Endothelial cell of umbilical vein (primary cell): Measurements from ENCODE around the gene ZNF618. TPM values are rescaled to one million over a fixed set of nuclear protein-coding genes. Genes with fewer than 3 reads are reported as not detected.

Experiments used
- BruUV-seq: library from RNA; stranded (reverse); fragments of 400-500 nt; replicated peaks from 2 replicates; lab custom pipeline; 2021; lab: Mats Ljungman, UMichigan
- CTCF ChIA-PET: fragments of 300-600, 350-600 bp; sonication (Branson Sonifier 250); formaldehyde crosslinking; loops from one replicate; lab custom pipeline; 2021; ENCODE audit warnings: antibody characterized with exemption, inconsistent platforms; lab: Charles Lee
- POLR2A ChIA-PET: fragments of 300-600, 350-600 bp; sonication (Branson Sonifier 250); formaldehyde crosslinking; loops from one replicate; lab custom pipeline; 2021; ENCODE audit warnings: antibody characterized with exemption, inconsistent platforms; lab: Charles Lee
- DNase-seq: peaks from one replicate; pipeline ENCODE4 v3.0.0-alpha.2; 2011; ENCODE audit warnings: low read depth, low spot score
- FAIRE-seq: peaks from 2 replicates; lab custom pipeline; 2011; peaks lifted over from hg19 to GRCh38; lab: Jason Lieb, UNC
- H2AFZ ChIP-seq: 2 replicates; pipeline ENCODE4 v1.6.0; 2012; ENCODE audit warnings: low read depth, low read length, control low read depth, inconsistent platforms
- H3K27ac ChIP-seq: 2 replicates; pipeline ENCODE4 v1.5.1; 2011; ENCODE audit warnings: low read depth, mild to moderate bottlenecking, control low read depth, low read length, moderate library complexity; ENCODE audit not compliant: insufficient read depth
- H3K27me3 ChIP-seq, 2 experiments: 2 replicates each; pipeline versions ENCODE4 v1.6.0 to v1.6.1; 2011; ENCODE audit warnings: low read length in 2 of 2, mixed read lengths in 1 of 2; ENCODE audit not compliant: control insufficient read depth in 2 of 2, insufficient read depth in 2 of 2
- H3K36me3 ChIP-seq, 2 experiments: 2 replicates in 1 of 2; 3 replicates in 1 of 2; pipeline ENCODE4 v1.5.1; 2011; ENCODE audit warnings: low read length in 2 of 2, mild to moderate bottlenecking in 1 of 2, moderate library complexity in 1 of 2; ENCODE audit not compliant: control insufficient read depth in 2 of 2, insufficient read depth in 2 of 2; ENCODE audit errors: extremely low read depth in 1 of 2
- H3K4me1 ChIP-seq: 3 replicates; pipeline ENCODE4 v1.5.1; 2011; ENCODE audit warnings: mild to moderate bottlenecking, low read length; ENCODE audit not compliant: control insufficient read depth, insufficient read depth; ENCODE audit errors: extremely low read depth
- H3K4me2 ChIP-seq: 2 replicates; pipeline ENCODE4 v1.6.1; 2011; ENCODE audit warnings: low read length, control low read depth, mixed read lengths; ENCODE audit not compliant: insufficient read depth
- H3K4me3 ChIP-seq, 3 experiments: fragments of 200-600 bp in 1 of 3; sonication (generic), shearing (Covaris generic) in 1 of 3; replicated peaks in 1 of 3; 2 replicates each; pipeline ENCODE4 v1.5.1; 2011 to 2016; ENCODE audit warnings: control low read depth in 3 of 3, low read length in 3 of 3, mild to moderate bottlenecking in 2 of 3, inconsistent platforms in 1 of 3, low read depth in 1 of 3, moderate library complexity in 1 of 3; ENCODE audit not compliant: insufficient read depth in 1 of 3
- H3K79me2 ChIP-seq: 2 replicates; pipeline ENCODE4 v1.6.0; 2012; ENCODE audit warnings: low read length, inconsistent platforms; ENCODE audit not compliant: control insufficient read depth, insufficient read depth
- H3K9ac ChIP-seq: replicated peaks from 2 replicates; pipeline ENCODE3; 2011; ENCODE audit warnings: low read length, control low read depth; ENCODE audit not compliant: insufficient read depth; ENCODE audit errors: extremely low read depth
- H3K9me1 ChIP-seq: replicated peaks from 3 replicates; pipeline ENCODE4 v1.6.0; 2011; ENCODE audit warnings: mild to moderate bottlenecking, low read length; ENCODE audit not compliant: control insufficient read depth, insufficient read depth; ENCODE audit errors: extremely low read depth
- H3K9me3 ChIP-seq: replicated peaks from 2 replicates; pipeline ENCODE4 v1.5.1; 2012; ENCODE audit warnings: low read length, inconsistent platforms; ENCODE audit not compliant: control insufficient read depth, insufficient read depth
- H4K20me1 ChIP-seq: replicated peaks from 2 replicates; pipeline ENCODE3; 2011; ENCODE audit warnings: mild to moderate bottlenecking, low read length; ENCODE audit not compliant: control insufficient read depth, insufficient read depth; ENCODE audit errors: extremely low read depth
- CTCF ChIP-seq, 2 donors: IDR thresholded peaks; 1 replicate in 1 of 2; 2 replicates in 1 of 2; pipeline ENCODE4 v1.5.1; 2011; ENCODE audit warnings: low read length in 2 of 2, mild to moderate bottlenecking in 2 of 2, moderate library complexity in 2 of 2, control low read depth in 1 of 2, inconsistent platforms in 1 of 2, low read depth in 1 of 2; ENCODE audit not compliant: insufficient read depth in 1 of 2; ENCODE audit errors: extremely low read depth in 1 of 2
- EZH2 ChIP-seq: IDR thresholded peaks from 2 replicates; pipeline ENCODE4 v1.6.1; 2012; ENCODE audit warnings: borderline replicate concordance, low read depth, mild to moderate bottlenecking, moderate library complexity, low read length, inconsistent platforms; ENCODE audit not compliant: severe bottlenecking
- FOS ChIP-seq: IDR thresholded peaks from 2 replicates; pipeline ENCODE4 v1.6.1; 2011; ENCODE audit warnings: mild to moderate bottlenecking, low read length, moderate library complexity, borderline replicate concordance; ENCODE audit not compliant: insufficient read depth
- GATA2 ChIP-seq: IDR thresholded peaks from 2 replicates; pipeline ENCODE4 v1.7.0; 2011; ENCODE audit warnings: low read depth, mild to moderate bottlenecking, moderate library complexity, mixed read lengths, low read length; ENCODE audit not compliant: insufficient read length, insufficient read depth
- JUN ChIP-seq: IDR thresholded peaks from 2 replicates; pipeline ENCODE4 v1.6.1; 2011; ENCODE audit warnings: borderline replicate concordance, low read depth; ENCODE audit not compliant: insufficient read length, insufficient read depth
- MAX ChIP-seq: IDR thresholded peaks from 2 replicates; pipeline ENCODE4 v1.6.1; 2011; ENCODE audit not compliant: insufficient read depth, insufficient read length
- MYC ChIP-seq: IDR thresholded peaks from one replicate; pipeline ENCODE4 v1.6.1; 2011; ENCODE audit warnings: mild to moderate bottlenecking, low read depth, low read length
- POLR2A ChIP-seq: IDR thresholded peaks from 2 replicates; pipeline ENCODE4 v1.6.1; 2012; ENCODE audit warnings: low read depth, mild to moderate bottlenecking, control low read depth, low read length
- POLR2AphosphoS5 ChIP-seq: IDR thresholded peaks from 2 replicates; pipeline ENCODE4 v1.6.1; 2012; ENCODE audit warnings: low read depth, mild to moderate bottlenecking, control low read depth, low read length, moderate library complexity; ENCODE audit not compliant: insufficient read depth
- dilution Hi-C: fragments of 300-500 bp; cut with MboI; formaldehyde crosslinking; loops from one replicate; pipeline ENCODE4 v1.15.0; 2019; ENCODE audit warnings: low sequenced_read_pairs; ENCODE audit not compliant: extremely low pct_ligation_motif_present
- intact Hi-C: fragments of 100-400 bp; cut with micrococcal nuclease; formaldehyde crosslinking; loops from one replicate; pipeline ENCODE4 v1.10.0; 2022
- polyA plus RNA-seq, 4 experiments: library from polyadenylated mRNA; depleted of rRNA in 3 of 4; stranded (reverse) in 3 of 4; unstranded in 1 of 4; fragments of >200 nt; gene quantifications; 2 replicates each; pipeline versions ENCODE4 v1.2.1 to v1.2.3, GENCODE V29; 2011 to 2012; ENCODE audit warnings: missing spikeins in 1 of 4
- total RNA-seq: library from RNA; stranded (reverse); gene quantifications from 2 replicates; pipeline ENCODE4 v1.2.3, GENCODE V29; 2021

Gene ZNF618
- total and polyA plus RNA-seq, 2 donors (not counting 3 experiments of a cell fraction or from before 2014, with no cell fraction given) = 22.6 to 80.3 TPM

GRCh38 chr9:114046237-114046755 is 170.2 kb downstream of the ZNF618 start:
- CTCF ChIA-PET = interaction anchor here (0.8 to 1.9 kb wide), 3 partner anchors 189 to 309 kb away, joined by 3 to 21 read pairs (median 3); no protein-coding TSS in a partner anchor

More at GRCh38 chr9:114046237-114046755, 170.2 kb downstream of the ZNF618 start:
- no peak for FAIRE-seq
- H3K79me2 ChIP-seq = no peaks in the 10 kb centered on the region
- peaks cover 22 to 24% of the 10 kb centered on the region in 2 experiments for H3K36me3 ChIP-seq
- no peak for TF ChIP-seq GATA2
- TF ChIP-seq MYC = no peak
- no peak for TF ChIP-seq CTCF (IDR thresholded peaks at IDR 0.05; ENCODE audit: extremely low read depth in 1 of 2, insufficient read depth in 1 of 2, low read depth in 1 of 2, low read length in 2 of 2)
- TF ChIP-seq JUN = no peak
- no peak for TF ChIP-seq MAX
- no peak for TF ChIP-seq FOS
- no peak for TF ChIP-seq POLR2AphosphoS5
- no peak for TF ChIP-seq POLR2A
- TF ChIP-seq EZH2 = no peak
- peaks cover 4% of the 10 kb centered on the region for H3K4me1 ChIP-seq
- BruUV-seq = no TSS peak
- H4K20me1 ChIP-seq = no peaks in the 10 kb centered on the region
- intact Hi-C loops (loop anchor here (2.0 kb wide), 2 partner anchors 239 to 309 kb away; no protein-coding TSS in a partner anchor), dilution Hi-C loops (no loop called here)
- no peak overlapping the region for H2AFZ ChIP-seq
- H3K9me3 ChIP-seq = no peaks in the 10 kb centered on the region
- POLR2A ChIA-PET = no interaction called here
- H3K27ac ChIP-seq = no peak overlapping the region
- H3K4me2 ChIP-seq = no peak overlapping the region
- no peak overlapping the region for H3K4me3 ChIP-seq
- DNase-seq = no peak
- H3K9me1 ChIP-seq = no peaks in the 10 kb centered on the region
- no peaks in the 10 kb centered on the region for H3K27me3 ChIP-seq
- H3K9ac ChIP-seq = no peak overlapping the region
